Lung (tissue), 12 donors: ENCODE data around the gene DGKH. TPM values are rescaled to one million over a fixed set of nuclear protein-coding genes. Genes with fewer than 3 reads are reported as not detected.
"Not testable (repeated sequence)": the region's sequence is repeated elsewhere in the genome, so short reads cannot be mapped to it uniquely, and the experiment has no call there.

Source experiments
- ATAC-seq: fragments of 200-7000 bp; cut with Tn5 transposase; one replicate; pipeline ENCODE4 v1.9.1; 2020; ENCODE audit warnings: moderate number of reproducible peaks; ENCODE audit not compliant: insufficient read depth, low FRiP score
- DNase-seq, 3 donors: peaks; one replicate each; pipeline ENCODE4 v3.0.0-alpha.2; 2013 to 2017
- H3K27ac ChIP-seq, 2 donors: one replicate each; pipeline ENCODE4 v1.5.1; 2013; ENCODE audit warnings: mild to moderate bottlenecking in 2 of 2, moderate library complexity in 2 of 2, control low read depth in 1 of 2, inconsistent platforms in 1 of 2, low read depth in 1 of 2, low read length in 1 of 2
- H3K27me3 ChIP-seq, 3 donors: one replicate each; pipeline ENCODE4 v1.5.1; 2013; ENCODE audit warnings: low read length in 2 of 3; ENCODE audit not compliant: control insufficient read depth in 3 of 3, insufficient read depth in 3 of 3
- H3K36me3 ChIP-seq, 4 donors: one replicate each; pipeline ENCODE4 v1.5.1; 2013; ENCODE audit warnings: low read length in 4 of 4, mild to moderate bottlenecking in 1 of 4, moderate library complexity in 1 of 4; ENCODE audit not compliant: control insufficient read depth in 4 of 4, insufficient read depth in 4 of 4
- H3K4me1 ChIP-seq, 5 donors: one replicate each; pipeline ENCODE4 v1.5.1; 2013; ENCODE audit warnings: low read length in 5 of 5, mild to moderate bottlenecking in 2 of 5, moderate library complexity in 1 of 5; ENCODE audit not compliant: control insufficient read depth in 5 of 5, insufficient read depth in 5 of 5
- H3K4me3 ChIP-seq: one replicate; pipeline ENCODE4 v1.5.1; 2013; ENCODE audit warnings: mild to moderate bottlenecking, control low read depth, moderate library complexity
- H3K9ac ChIP-seq, 2 donors: one replicate each; pipeline ENCODE4 v1.5.1; 2013; ENCODE audit warnings: low read length in 2 of 2, control low read depth in 1 of 2; ENCODE audit not compliant: insufficient read depth in 1 of 2
- H3K9me3 ChIP-seq, 4 donors: one replicate each; pipeline ENCODE4 v1.5.1; 2013; ENCODE audit warnings: low read length in 3 of 4, mild to moderate bottlenecking in 1 of 4, moderate library complexity in 1 of 4; ENCODE audit not compliant: control insufficient read depth in 4 of 4, insufficient read depth in 3 of 4
- WGBS, 2 donors: extraction: QIAGEN DNeasy Blood & Tissue Kit; methylation state at CpG; one replicate each; pipeline ENCODE4 v1.1.7; 2013; 5-methylcytosine and 5-hydroxymethylcytosine counted together
- polyA plus RNA-seq, 2 donors: library from polyadenylated mRNA; stranded (reverse); fragments of 200-250 nt; gene quantifications; one replicate each; pipeline ENCODE4 v1.2.1, GENCODE V29; 2013
- total RNA-seq, 2 donors: library from RNA; depleted of rRNA in 1 of 2; stranded (reverse); fragments of >200 nt in 1 of 2; gene quantifications; one replicate each; pipeline ENCODE4 v1.2.1, GENCODE V29; 2014 to 2021
- TF ChIP-seq, protein P1 (sequence below): IDR thresholded peaks from 2 replicates; pipeline ENCODE4 v1.5.1; 2012; ENCODE audit warnings: mild to moderate bottlenecking; ENCODE audit errors: control extremely low read depth, extremely low read depth
- donor health status: control.
- donor health status: control.
- donor health status: Bipolar disorder and iron deficiency.
- donor health status: healthy.
- donor health status: DM: yes; HTN: yes; CAD: no.

Gene DGKH
- total and polyA plus RNA-seq, 4 donors, result 2.2 to 33.1 (median 11.4) TPM

- Histone ChIP-seq H3K36me3 (peaks cover 0 to 26% (median 7%) of the 10 kb centered on the region in 4 donors), H3K4me1 (peaks cover 0 to 49% (median 6%) of the 10 kb centered on the region in 5 donors), H3K27me3 (no peaks in the 10 kb centered on the region), H3K4me3 (no peak overlapping the region), H3K9me3 (no peaks in the 10 kb centered on the region), H3K9ac (peak overlapping the region in 1 of 2 donors; percentile 36), H3K27ac (no peak overlapping the region)
- WGBS, 2 donors, result 89 to 93% methylated on average over 4 of the region's 4 CpGs
- DNase-seq (peak; percentile 60 to 98 (median 97)), ATAC-seq (no peak)
- TF ChIP-seq, protein P1, sequence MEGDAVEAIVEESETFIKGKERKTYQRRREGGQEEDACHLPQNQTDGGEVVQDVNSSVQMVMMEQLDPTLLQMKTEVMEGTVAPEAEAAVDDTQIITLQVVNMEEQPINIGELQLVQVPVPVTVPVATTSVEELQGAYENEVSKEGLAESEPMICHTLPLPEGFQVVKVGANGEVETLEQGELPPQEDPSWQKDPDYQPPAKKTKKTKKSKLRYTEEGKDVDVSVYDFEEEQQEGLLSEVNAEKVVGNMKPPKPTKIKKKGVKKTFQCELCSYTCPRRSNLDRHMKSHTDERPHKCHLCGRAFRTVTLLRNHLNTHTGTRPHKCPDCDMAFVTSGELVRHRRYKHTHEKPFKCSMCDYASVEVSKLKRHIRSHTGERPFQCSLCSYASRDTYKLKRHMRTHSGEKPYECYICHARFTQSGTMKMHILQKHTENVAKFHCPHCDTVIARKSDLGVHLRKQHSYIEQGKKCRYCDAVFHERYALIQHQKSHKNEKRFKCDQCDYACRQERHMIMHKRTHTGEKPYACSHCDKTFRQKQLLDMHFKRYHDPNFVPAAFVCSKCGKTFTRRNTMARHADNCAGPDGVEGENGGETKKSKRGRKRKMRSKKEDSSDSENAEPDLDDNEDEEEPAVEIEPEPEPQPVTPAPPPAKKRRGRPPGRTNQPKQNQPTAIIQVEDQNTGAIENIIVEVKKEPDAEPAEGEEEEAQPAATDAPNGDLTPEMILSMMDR, result no peak
Measured at GRCh38 chr13:42221121-42221765, 172.8 kb downstream of the DGKH start.

DNA sequence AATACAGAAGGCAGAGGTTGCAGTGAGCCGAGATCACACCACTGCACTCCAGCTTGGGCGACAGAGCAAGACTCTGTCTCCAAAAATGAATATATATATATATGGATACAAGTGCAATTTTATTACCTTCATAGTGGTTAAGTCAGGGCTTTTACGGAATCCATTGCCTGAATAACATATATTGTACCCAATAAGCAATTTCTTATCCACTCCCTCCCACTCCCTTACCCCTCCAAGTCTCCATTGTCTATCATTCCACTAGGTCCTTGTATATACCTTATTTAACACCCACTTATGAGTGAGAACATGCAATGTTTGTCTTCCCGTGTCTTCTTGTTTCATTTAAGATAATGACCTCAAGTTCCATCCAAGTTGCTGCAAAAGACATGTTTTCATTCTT lies 175.2 kb downstream of the DGKH start:
- Histone ChIP-seq H3K27me3 (no peaks in the 10 kb centered on the region), H3K9me3 (no peaks in the 10 kb centered on the region), H3K36me3 (peaks cover 0 to 23% (median 5%) of the 10 kb centered on the region in 4 donors), H3K9ac (no peak overlapping the region), H3K4me1 (peaks cover 0 to 51% (median 9%) of the 10 kb centered on the region in 5 donors), H3K27ac (no peak overlapping the region), H3K4me3 (no peak overlapping the region)
- DNase-seq, result no peak
- WGBS, 2 donors, result 95 to 97% methylated on average over 4 of the region's 4 CpGs
- no peak for ATAC-seq
- TF ChIP-seq, protein P1, result no peak

- Histone ChIP-seq H3K27ac (no peak overlapping the region), H3K27me3 (no peaks in the 10 kb centered on the region), H3K9me3 (no peaks in the 10 kb centered on the region), H3K36me3 (peaks cover 0 to 23% (median 5%) of the 10 kb centered on the region in 4 donors), H3K4me3 (no peak overlapping the region), H3K4me1 (peaks cover 0 to 47% (median 9%) of the 10 kb centered on the region in 5 donors), H3K9ac (no peak overlapping the region)
- no peak for DNase-seq
- TF ChIP-seq, protein P1, result no peak
- 96 to 97% methylated on average over 2 of the region's 2 CpGs for WGBS, 2 donors
- no peak for ATAC-seq
Measured at GRCh38 chr13:42225051-42225450, 176.6 kb downstream of the DGKH start.

GRCh38 chr13:42226759-42227158 lies 178.3 kb downstream of the DGKH start:
- WGBS, 2 donors, result 96 to 97% methylated on average over 5 of the region's 5 CpGs
- DNase-seq, H3K9me3 ChIP-seq, H3K4me3 ChIP-seq, H3K9ac ChIP-seq, H3K27me3 ChIP-seq, ATAC-seq, H3K27ac ChIP-seq: not testable (repeated sequence)
- H3K36me3 ChIP-seq, result peaks cover 0 to 15% (median 4%) of the 10 kb centered on the region in 4 donors
- peaks cover 0 to 30% (median 4%) of the 10 kb centered on the region in 5 donors for H3K4me1 ChIP-seq
